GM21447 (cell line): ENCODE measurements around the gene MARS1.
A peak's percentile ranks its signal among the peaks of the same experiment; 100 is the strongest.
"Not testable (repeated sequence)": the region's sequence is repeated elsewhere in the genome, so short reads cannot be mapped to it uniquely, and the experiment has no call there.

ENCODE experiments used
- ATAC-seq: cut with Tn5 transposase; IDR thresholded peaks from one replicate; pipeline ENCODE4 v1.9.1; 2021; ENCODE audit not compliant: unreplicated experiment

MARS1 gene

GRCh38 chr12:57515408-57515933, 27.6 kb downstream of the MARS1 start:
- no peak for ATAC-seq

DNA sequence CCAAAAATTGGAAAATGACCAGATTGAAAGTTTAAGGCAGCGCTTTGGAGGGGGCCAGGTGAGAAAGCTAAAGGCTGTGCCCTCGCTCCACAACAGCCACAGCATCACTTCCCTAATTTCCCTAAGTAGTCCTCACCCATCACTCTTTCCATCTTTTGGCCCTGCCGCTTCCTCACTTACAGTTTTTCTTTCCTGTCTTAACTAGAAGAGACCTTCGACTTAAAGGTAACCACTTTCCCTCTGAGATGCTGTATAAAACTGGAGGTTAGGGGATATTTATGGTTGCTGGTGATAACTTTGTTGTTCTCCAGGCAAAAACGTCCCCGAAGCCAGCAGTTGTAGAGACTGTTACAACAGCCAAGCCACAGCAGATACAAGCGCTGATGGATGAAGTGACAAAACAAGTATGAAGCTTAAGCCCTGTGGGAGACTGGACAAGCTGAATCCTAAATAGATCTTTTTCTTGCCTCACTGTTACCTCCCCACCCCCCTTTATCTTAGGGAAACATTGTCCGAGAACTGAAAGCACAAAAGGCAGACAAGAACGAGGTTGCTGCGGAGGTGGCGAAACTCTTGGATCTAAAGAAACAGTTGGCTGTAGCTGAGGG, 28.2 kb downstream of the MARS1 start:
- ATAC-seq, result no peak

GRCh38 chr12:57516617-57517153, 28.8 kb downstream of the MARS1 start:
- no peak for ATAC-seq

- no peak for ATAC-seq
These were observed 29.3 kb downstream of the MARS1 start for GRCh38 chr12:57517187-57517586.

GRCh38 chr12:57517718-57518117, 29.9 kb downstream of the MARS1 start:
- ATAC-seq, result not testable (repeated sequence)

DNA sequence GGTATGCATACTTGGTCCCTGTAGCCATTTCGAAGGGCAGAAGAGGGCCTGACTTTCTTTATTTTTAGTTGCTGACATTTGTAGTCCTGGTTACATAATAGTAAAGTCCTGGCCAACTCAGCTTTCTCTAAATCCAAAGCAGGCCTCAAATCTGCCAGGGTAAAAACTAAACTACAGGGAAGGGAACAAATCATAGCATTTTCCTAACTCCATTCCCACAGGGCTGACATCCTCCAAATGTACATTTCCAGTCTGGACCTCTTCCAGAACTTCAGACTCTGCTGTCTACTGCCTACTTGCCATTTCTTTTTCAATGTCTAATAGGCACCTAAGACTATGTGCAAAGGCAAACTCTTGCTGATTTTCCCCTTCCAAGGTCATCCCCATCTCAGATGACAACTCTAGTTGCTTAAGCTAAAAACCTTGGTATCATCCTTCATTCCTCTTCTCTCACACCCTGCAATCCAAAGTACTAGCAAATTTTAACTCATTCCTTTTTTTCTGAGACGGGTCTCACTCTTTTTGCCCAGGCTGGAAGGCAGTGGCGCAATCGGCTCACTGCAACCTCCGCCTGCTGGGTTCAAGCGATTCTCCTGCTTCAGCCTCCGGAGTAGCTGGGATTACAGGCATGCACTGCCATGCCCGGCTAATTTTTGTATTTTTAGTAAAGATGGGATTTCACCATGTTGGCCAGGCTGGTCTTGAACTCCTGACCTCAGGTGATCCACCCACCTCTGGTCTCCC, 30.5 kb downstream of the MARS1 start:
- no peak for ATAC-seq

DNA sequence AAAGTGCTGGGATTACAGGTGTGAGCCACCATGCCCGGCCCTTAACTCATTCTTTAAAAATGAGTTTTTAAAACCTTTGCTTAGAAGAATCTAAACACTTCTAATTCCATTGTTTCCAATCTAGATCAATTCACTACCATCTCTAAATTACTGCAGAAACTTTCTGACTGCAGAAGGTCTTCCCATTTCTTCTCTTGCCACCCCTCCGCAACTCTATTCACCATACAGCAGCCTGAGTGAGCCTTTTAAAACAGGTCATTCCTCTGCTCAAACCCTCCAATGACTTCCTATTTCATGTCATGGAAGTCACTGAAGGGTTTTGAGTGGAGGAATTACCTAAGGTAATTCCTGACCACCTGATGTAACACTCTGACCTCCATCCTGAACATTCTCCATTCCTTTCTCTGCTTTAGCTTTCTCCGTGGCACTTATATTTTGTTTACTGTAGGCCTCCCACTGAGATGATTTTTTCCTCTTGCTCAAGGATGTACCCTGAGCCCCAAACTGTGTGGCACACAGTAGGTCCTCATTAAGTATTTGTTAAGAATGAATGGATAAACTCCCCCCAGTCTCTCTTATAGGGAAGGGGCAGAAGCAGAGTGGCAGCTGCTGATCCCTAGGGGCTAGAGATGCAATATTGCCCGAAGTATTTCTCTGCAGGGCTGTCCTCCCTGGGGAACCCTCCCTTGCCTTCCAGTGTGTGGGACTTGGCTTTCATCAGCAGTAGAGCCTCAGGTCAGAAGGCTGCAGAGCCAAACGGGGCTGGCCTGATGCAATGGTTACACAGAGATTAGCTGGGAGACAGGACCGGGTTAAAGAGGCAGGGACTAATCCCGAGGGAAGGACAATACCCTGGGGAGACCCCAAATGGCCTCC, 31.3 kb downstream of the MARS1 start:
- ATAC-seq, result no peak

- peak; percentile 2 for ATAC-seq
These were observed 31.9 kb downstream of the MARS1 start for GRCh38 chr12:57519796-57520052.

DNA sequence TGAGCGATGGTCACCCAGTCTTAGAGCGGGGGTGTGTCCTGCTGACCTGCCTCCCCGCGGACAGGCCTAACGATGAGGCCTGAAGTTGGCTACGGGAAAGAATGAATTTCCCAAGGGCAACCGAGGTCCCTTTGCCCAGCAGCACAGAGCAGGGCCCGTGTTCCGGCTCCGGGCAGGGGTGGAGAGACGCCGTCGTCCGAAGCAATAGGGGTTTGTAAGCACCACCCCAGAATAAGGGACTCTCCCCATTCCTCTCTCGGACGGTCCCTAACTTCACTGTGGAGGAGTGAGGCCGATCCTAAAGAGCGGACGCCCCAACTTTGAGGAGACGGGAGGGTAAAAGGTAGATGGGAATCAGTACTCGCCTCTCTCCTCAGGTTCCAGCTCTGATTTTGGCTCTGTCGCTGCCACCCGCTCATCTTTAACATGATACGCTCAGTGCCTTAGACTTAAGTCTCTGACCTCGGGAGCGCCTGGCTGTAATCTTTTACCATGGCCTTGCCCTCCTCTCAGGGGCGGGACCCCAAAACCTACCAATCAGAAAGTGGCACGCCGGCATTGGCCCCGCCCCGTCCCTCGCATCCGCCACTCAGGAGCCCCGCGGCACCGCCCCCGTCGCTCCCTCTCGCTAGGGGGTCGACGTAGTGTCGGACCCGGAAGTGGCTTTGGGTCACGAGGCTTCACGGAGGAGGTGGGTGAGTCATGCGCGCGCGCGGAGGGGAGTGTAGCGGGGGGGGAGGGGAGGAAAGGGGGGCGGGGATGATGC, 32.4 kb downstream of the MARS1 start, which contains the start of gene DDIT3:
Gene DDIT3 (minus strand): TSS at position 462 of the 766 bp plus-strand sequence. CDS start 3,108 bp downstream, outside the sequence.
- peak; percentile 62 for ATAC-seq

DNA sequence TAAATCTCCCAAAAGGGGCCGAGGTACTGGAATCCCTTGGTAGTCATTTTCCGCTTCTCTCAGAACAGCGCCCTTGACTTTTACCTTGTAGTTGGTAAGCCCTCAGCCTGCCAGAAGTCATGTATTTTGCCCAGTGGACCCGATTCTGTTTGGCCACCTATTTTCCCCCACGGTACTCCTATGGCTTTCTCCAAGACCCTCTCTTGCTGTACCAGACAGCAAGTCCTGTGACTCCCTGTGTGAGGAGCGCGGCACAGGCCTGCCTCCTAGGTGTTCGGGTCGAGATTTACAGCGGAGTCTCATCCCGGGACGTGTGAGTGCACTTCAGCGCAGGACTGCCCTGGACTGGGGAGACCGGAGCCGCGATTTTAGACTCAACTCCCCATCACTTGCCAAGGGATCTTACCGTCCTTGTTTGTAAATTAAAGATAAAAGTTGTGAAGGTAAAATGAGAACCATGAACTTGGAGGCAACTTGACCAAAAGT, 33.7 kb downstream of the MARS1 start:
- no peak for ATAC-seq

GRCh38 chr12:57522011-57522886, 34.4 kb downstream of the MARS1 start, which contains the start of gene MBD6:
MBD6 (plus strand) TSS chr12:57522824; CDS start chr12:57524304, 1,480 bp downstream.
- peak; percentile 35 for ATAC-seq

GRCh38 chr12:57522887-57523705, 35.2 kb downstream of the MARS1 start:
- no peak for ATAC-seq

DNA sequence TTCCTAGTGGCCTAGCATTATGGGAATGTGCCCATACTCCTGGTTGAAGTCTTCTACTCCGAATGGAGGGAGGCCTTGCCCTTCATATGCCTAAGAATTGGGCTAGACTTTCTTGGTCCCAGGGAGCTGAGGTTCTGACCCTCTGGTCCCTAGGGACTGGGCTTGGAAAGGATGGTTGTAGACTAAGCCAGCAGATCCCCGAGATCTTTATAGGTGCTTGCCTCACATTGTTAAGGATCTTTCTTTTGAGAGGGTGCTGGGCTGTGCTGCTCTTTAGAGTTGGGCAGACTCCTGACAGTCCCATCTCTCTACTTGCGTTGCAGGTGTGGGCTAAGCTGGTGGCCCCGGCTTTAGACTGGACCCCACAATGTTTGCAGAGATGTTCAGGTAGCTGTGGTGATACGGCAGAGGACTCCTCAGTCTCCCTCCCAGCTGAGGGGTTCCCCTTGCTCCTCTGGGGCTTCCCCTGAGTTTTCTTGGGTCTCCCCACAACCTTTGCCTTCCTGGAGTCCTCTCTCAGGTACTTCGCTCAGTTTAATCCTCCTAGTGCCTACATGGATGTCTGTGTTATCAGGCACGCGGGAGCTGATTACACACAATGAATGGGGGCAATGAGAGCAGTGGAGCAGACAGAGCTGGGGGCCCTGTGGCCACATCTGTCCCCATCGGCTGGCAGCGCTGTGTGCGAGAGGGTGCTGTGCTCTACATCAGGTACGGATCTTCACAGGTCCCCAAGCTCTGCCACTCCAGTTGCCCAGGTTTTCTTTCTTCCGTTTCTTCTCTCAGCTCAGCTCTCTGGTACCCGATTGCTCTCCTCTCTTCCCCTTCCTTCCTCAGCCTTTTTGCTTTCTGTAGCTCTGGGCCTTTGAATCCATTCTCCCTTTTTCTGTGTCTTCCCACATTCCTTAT, 36.1 kb downstream of the MARS1 start:
- no peak for ATAC-seq

- ATAC-seq, result no peak
These were observed 37.1 kb downstream of the MARS1 start for GRCh38 chr12:57524814-57525614.

DNA sequence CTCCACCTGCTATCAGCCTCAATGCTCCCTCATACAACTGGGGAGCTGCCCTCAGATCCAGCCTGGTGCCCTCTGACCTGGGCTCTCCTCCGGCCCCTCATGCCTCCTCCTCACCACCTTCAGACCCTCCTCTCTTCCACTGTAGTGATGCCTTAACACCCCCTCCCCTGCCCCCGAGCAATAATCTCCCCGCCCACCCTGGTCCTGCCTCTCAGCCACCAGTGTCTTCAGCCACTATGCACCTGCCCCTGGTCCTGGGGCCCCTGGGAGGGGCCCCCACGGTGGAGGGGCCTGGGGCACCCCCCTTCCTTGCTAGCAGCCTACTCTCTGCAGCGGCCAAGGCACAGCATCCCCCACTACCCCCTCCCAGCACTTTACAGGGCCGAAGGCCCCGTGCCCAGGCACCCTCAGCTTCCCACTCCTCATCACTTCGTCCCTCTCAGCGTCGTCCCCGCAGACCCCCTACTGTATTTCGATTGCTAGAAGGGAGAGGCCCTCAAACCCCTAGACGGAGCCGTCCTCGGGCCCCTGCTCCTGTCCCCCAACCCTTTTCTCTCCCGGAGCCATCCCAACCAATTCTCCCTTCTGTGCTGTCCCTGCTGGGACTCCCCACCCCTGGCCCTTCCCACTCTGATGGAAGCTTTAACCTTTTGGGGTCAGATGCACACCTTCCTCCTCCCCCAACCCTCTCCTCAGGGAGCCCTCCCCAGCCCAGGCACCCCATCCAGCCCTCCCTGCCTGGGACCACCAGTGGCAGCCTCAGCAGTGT, 37.9 kb downstream of the MARS1 start:
- ATAC-seq, result no peak
